COLO829 (cell line): Measurements from ENCODE around the gene GATM.
A peak's percentile ranks its signal among the peaks of the same experiment; 100 is the strongest.
"Not testable (repeated sequence)": the region's sequence is repeated elsewhere in the genome, so short reads cannot be mapped to it uniquely, and the experiment has no call there.

ENCODE experiments used
- DNase-seq: peaks from one replicate; pipeline ENCODE4 v3.0.0; 2012; ENCODE audit warnings: low spot score

GATM gene

DNA sequence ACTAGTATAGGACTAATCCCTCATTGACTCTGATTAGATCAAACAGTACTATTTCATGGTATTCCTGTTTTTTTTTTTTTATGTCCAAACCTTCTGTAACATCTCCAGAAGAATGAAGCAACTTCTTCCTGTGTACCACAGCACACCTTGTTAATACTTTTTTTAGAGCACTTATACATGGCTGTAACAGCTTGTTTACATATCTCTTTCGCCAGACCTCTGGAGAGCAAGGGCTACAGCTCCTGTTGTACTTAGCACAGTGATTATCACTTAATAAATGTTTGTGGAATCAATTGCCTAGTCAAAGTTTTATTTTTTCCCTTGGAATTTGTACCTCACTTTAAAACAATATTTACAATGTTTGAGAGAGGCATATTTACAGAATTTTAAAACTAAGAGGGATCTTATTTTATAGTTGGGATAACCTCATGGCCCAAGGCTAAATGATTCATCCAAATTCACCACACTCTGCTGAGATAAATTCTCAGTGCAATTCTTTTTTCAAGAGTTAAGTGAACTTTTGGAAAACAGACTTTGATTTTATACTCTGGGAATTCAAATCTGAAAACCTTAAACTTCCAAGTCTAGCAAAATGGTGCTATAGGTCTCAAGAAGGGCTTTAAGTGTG, 9.2 kb upstream of the GATM start:
- DNase-seq: peak; percentile 44

DNA sequence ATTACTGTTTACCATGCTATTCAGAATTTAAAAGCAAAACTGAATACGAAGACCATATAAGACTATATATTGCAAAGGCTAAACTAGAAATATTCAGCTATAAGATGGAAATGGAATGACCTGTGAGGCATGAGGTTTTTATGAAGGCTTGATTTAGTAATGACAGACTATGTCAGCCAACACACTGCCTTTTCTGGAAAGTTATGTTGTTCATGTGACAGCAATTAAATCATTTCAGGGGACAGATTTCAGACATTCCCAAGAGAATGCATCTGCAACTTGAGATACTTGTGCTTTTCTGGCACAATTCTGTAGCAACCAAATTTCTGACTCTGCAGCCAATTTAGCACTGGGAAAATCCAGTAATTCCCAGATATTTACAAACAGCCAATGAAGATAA, 8.6 kb upstream of the GATM start:
- no peak for DNase-seq

DNA sequence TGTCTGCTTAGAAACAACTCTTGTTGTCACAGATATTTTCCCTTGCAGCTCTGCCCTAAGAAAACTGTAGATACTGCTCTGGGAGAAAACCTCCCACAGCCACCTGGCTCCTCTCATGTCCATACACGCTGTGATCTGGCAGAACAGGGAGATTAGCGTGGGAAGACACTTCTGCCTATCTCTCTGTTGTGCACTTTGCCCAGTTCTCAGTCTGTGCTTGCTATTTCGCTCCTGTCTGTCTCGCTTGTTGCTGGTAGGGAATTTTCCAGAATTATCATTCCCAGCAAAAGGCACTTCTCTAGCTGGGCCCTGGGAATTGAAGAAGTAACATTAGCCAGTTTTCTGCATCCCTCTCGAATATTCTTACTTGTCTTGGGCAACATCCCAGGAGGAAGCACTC, 8.1 kb upstream of the GATM start:
- no peak for DNase-seq

DNA sequence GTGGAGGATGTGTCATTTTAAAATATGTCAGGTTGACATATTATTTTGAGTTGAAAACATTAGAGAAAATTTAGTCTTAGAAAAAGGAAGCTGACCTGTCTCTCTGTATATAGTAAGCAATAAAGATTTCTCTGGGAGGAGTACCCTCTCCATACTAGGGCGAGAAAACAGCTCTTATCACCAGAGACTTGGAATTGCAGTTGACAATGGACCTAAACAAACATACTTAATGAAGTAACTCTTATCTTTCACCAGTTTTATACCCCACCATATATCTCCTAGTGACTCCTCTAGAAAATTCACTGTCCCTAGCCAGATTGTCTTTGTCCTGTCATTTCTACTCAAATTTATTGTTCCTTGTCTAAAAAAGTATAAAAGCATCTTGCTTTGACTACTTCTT, 7.2 kb upstream of the GATM start:
- no peak for DNase-seq

DNA sequence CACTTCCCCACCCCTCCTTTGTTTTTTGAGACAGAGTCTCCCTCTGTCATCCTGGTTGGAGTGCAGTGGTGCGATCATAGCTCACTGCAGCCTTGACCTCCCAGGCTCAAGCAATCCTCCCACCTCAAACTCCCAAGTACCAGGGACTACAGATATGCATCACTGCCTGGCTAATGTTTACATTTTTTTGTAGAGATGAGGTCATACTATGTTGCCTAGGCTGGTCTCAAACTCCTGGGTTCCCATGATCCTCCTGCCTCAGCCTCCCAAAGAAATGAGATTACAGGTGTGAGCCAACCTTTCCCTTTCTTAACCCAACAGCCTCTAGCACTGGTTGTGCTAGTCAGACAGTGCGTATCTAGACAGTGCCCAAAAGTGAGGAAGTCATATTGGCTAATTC, 6.4 kb upstream of the GATM start:
- DNase-seq: no peak

DNA sequence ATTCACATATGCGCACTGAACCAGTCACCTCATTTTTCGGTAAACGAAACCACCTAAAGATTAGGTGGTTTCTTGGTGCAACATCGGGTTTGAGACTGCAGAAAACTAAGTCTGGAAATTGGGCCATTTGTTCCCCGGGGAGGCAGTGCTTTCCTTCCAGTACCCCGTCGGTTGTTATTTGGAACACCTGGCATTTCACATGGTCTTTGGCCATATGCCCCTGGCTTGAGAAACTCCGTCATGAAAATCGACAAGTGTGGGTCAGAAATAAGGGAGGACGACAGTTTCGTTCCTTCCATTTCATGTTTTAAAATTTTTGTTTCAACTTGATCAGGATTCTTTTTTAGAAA, 544 bp upstream of the GATM start:
- DNase-seq: no peak

DNA sequence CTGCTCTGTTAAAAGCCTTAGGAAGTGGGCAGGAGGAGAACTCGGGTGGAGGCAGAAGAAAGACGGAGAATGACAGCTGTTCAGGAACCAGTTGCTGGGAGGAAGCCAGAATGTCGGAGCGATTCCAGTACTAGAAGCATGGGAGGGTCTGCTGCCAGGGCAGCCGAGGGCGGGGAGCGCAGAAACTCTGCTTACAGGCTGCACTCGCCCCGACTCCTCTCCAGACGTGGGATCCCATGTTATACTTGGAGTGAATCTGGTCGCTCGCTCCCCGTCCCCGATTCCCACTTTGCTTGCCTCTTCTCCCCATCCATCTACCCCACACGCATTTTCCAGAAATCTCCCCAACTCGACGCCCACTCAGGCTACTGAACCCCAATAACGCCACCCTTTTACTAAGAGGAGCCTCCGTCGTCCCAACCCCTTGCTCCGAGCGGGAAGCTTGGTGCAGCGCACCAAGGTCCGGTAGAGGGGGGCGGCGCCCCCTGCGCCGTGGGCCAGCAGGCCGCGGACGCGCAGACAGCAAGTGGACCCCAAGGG, 665 bp downstream of the GATM start:
- no peak for DNase-seq

DNA sequence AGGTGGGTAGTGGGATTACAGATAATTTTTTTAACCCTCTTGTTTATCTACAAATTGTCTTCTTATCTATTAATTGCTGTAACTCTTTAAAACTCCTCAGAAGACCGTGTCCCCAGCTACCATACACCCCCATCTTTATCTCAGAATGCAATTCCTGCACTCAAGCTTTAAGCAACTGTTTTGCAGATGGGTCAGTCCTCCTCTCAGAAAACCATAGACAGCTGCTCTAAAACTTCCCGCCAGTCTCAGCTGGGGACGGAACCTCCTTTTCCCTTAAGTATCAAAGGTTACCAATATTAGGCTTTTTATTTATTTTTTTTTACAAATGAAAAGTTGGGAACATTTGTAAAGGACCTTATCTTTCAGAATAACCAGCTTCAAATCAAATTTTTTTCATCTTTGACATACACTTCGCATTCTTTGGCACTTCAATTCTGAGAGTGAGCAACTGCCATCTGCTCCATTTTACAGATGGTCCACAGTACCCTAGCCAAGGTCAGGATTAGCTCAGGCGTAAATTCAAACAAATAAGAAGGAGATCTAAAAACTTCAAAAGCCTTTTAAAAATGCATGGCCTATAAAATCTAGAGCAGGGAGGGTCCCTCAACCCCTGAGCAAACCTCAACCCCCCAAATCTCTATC, 1.3 kb downstream of the GATM start:
- no peak for DNase-seq

DNA sequence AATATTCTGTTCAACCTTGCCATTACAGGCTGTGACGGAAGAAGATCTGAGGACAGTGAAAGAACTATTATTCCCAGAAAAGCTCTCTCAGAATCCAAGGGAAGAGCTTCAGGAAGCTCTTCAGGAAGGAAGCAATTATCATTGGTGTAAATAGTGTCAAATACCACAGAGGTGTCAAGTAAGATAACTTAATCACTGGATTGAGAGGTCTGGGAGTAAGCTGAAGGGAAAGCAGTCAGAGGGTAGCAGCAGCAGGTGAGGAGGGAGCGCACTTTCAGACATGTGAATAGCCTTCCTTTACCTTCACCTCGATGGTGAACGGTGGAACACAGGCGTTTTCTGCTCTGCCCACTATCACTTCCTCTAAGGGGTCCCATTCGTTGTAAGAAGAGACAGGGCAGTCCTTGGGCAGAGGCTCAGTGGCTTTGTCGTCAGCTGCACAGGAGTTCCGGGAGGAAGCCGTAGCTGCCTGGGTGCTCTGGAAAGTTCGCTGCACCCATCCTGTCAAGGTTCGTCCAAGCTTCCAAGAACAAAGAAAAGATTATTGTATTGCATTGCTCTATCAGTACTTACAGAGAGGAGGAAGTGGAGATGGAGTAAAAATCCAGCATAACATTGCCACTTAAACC, 1.9 kb downstream of the GATM start:
- no peak for DNase-seq

DNA sequence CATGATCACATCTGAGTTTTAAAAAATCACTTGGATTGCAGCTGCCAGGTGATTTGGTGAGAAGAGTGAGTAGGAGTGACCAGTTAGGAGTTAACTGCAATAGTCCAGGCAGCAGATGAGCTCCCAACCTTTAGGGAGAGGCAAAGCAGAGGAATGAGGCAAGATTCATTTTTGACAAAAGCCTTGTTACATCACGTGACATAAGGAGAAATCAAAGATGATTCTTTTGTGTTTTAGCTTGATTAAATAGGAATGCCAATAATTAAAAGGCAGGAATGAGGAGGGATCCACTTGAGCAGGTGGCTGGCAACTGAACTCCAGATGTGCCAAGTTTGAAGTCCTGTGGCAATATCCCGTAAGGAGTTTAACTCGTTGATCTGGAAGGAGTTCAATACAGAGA, 2.5 kb downstream of the GATM start:
- no peak for DNase-seq

DNA sequence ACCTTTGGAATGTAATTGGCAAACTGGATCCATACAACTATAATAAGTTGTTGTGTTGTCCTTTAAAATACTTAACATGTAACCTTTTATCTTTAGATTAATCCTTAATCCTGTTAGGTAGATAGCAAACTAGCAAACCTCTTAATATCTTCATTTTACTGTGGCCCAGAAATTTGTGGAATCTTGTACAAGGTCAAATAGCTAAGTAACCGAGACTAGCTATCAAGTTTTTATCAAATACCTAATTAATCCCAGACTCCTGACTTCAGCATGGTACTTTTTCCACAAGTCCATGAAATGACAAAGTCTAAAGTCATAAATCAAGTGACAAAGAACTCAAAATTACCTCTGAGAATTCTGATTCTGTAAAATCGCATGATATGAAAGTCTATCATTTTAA, 4.4 kb downstream of the GATM start:
- no peak for DNase-seq

DNA sequence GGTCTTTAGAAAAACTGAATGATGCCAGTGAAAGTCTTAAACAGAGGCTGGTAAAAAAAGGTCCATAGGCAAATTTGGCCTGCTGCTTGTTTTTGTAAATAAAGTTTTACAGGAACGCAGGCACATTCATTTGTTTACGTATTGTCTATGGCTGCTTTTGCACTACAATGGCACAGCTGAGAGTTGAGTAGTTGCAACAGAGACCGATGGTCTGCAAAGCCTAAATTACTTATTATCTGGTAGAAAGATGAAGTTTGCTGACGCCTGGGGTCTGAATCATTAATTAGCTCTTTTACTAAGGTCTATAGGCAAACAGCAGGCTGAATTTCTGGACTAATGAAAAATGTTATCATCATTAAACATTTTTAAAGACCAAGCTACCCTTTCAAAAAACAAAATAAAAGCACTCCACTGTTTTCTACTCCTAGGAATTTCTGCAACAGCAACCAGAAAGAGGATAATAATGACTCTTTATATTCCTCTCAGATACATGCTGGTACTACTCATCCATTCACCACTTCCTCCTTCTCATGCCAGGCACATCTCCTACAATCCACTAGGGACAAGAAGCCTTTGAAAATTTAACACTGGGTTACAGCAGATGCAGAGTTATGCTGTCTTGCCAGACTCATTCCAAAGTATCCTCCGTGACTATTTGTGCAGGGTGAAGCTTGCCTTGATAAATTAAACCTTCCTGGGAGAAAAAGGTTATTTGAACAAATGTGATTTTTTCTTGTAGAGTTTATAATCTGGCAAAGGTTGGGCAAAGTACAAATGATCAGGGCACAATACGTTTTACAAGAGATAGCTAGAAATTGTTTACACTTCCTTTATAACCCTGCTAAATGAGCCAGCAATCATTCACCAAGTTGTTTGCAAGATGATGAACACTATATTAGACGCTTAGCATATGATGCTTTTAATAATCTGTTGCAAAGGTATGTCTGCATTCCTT, 6.0 kb downstream of the GATM start:
- DNase-seq: peak; percentile 86

DNA sequence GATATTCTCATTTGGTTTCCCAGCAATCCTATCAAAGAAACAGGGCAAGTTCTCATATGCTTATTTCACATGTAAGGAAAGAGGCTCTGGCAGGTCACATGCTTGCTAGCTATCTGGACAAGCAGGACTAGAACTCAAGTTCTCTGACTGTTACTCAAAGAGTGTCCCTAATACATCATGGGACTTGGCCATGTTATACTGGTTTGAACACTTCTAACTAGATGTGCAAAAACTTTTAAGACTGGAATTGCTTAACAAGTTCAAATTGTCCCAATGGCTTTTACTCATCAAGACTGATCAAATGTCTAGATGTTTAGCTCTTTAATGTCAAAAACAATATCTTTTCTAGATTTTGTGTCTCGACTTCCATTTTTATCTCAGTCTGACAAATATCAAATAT, 6.8 kb downstream of the GATM start:
- DNase-seq: no peak

DNA sequence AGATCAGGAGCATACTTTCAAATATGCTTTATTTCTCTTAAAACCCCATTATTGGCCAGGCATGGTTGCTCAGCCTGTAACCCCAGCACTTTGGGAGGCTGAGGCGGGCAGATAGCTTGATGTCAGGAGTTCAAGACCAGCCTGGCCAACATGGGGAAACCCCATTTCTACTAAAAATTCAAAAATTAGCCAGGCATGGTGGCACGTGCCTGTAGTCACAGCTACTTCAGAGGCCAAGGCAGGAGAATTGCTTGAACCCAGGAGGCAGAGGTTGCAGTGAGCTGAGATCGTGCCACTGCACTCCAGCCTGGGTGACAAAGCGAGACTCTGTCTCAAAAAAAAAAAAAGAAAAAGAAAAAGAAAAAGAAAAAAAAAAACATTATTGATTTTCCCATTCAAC, 8.3 kb downstream of the GATM start:
- not testable (repeated sequence) for DNase-seq

DNA sequence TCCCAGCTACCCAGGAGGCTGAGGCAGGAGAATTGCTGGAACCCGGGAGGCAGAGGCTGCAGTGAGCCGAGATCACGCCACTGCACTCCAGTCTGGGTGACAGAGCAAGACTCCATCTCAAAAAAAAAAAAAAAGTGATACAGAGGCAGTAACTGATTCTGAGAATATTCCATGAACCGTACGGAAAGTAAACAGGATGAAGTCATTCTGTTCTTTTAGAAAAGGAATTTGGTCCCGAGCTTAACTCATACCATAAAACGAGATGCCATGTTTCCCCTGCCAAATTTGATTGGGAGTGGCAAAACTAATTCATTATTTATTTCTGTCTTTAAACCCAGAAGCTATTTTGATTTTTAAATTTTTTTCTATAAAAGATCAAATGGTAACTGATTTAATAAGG, 11.1 kb downstream of the GATM start:
- not testable (repeated sequence) for DNase-seq

DNA sequence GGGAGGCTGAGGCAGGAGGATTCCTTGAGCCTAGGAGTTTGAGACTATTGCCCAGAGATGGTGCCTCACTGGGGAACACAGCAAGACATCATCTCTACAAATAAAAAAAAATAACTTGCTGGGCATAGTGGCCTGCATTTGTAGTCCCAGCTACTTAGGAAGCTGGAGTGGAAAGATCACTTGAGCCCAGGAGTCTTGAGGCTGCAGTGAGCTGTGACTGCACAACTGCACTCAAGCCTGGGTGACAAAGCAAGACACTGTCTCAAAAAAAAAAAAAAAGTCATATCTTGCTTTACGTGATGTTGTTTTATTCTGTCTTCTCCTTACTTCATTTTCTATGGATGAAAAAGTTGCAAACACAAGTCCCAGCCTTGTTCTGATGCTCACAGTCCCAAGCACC, 14.1 kb downstream of the GATM start:
- DNase-seq: no peak

DNA sequence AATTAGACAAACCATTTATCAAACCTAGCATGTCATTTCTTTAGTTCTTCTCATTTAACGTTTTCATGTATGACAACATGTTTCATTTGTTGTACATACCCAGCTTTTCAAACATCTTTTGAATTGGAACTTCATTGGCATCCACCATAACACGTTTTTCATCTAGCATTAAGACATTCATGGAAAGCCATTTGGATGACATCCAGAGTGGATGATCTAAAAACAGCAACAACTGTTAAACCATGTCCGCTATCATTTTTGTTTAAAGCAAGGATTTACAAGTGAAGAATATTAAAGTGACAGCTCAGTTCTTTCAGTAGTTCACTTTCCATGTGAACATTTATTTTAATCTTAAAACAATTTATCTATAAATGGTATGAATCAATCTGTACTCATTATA, 14.5 kb downstream of the GATM start:
- no peak for DNase-seq

DNA sequence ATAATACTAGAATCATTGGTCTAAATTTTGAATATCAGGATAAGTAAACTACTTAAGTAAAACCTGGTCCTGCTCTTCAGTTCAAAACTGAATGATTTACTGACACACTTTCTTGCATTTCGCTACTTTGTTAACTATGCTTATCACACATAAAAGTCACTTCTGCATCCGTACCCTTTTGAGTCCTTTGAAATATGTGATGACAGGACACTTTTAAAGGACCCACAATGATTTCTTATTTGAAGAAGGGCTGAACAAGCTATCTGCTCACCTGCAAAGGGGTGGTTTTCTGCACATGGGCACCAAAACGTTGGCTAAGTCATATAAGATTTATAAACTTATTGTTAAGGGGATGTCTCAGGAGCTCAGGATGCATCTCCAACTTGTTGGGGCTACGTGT, 15.0 kb downstream of the GATM start:
- no peak for DNase-seq

DNA sequence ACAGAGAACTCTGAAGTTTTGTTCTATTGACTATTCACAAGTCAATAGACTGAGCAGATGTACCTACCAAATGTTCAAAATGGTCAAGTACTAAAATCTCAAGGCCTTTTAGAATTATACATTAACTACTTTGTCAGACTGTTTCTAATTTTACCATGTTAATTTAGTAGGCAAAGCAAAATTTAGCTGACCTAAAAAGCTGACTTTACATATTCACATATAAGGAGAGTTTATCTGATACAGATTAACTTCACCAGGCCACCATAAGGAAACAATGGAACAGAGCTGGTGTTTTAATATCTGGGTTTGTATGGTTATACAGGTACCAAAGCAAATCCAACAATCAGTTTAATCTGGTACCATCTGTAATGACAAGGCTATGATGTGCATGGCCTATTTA, 15.9 kb downstream of the GATM start:
- no peak for DNase-seq

DNA sequence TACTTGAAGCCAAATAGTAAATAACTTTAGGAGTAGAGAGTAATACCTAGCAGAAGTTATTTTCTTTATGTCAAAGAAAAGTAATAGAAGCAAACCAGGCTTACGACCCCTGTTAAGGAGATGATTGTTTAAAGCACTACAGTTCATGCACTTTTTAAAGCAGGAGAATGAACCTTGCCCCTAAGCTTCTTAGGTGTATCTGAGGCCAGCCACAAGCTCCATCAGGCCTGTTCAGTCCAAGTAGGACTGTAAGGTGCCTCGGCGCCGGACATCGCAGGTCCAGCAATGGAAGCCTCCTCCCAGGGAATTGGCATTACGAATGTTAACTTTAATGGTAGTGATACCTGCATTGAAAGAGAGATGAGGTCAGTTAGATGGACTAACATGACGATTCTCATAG, 16.5 kb downstream of the GATM start:
- DNase-seq: no peak

DNA sequence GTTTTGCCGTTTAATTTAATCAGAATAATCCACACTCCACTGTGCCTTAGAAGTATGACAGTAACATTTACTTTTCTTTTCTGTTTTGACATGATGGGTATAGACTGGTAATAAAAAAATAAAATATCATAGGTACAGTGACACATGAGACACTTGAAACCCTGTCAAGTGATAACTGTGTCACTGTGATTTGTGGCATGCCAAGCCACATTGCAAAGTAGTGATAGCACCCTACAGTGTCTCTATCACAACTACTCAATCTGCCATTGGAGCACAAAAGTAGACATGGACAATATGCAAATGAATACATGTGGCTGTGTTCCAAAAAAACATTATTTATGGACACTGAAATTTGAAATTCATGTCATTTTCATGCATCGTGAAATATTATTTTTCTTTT, 22.5 kb downstream of the GATM start:
- DNase-seq: no peak

DNA sequence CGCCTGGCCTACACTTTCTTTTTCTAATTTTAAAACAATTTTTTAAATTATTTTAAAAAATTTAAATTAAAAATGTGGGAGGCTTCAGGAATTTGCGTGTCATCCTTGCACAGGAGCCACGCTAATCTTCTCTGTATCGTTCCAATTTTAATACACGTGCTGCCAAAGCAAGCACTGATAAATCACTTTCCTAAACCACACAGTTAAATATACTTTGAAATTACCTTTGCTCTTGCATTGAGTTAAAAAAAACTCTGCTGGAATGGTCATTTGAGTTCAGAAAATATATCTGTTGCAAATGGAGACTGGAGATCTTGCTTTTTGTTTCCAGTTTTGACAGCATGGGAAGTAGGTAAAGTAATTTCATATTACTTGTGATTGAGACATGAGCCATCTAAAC, 23.6 kb downstream of the GATM start:
- no peak for DNase-seq

DNA sequence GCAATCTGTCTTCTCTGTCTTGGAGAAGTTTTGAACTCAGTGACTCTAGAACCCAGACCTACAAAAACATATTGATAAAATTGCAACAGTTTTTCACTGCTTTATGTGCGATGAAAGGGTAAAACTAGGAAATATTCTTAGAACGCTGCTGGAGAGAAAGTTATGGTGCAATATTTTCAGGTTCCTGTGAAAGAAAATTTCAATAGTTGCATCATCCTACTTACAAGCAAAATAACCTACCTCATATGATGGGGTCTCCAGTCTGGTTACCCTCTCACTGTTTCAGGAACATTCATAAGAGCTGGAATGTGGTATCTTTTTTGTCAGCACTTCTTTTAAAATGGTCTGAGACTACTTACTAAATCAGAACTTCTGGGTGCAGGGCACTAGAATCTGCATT, 27.1 kb downstream of the GATM start:
- no peak for DNase-seq
